Gastroesophageal sphincter (tissue), 3 donors: ENCODE results near the gene PRR14L.

Experiments
- CTCF ChIP-seq, 4 experiments: fragments of 200-600 bp in 2 of 4; fragments of 450-650 bp in 2 of 4; sonication (generic) in 1 of 4; IDR thresholded peaks; one replicate each; pipeline ENCODE4 v1.5.1; 2017 to 2019; ENCODE audit warnings: antibody characterized with exemption in 4 of 4, mild to moderate bottlenecking in 2 of 4, moderate library complexity in 2 of 4
- EP300 ChIP-seq: sonication (generic); formaldehyde crosslinking; IDR thresholded peaks from one replicate; pipeline ENCODE4 v1.6.1; 2017; ENCODE audit warnings: antibody characterized with exemption, mild to moderate bottlenecking
- POLR2A ChIP-seq, 2 donors: fragments of 450-650 bp; IDR thresholded peaks; one replicate each; pipeline ENCODE4 v1.6.1; 2017; ENCODE audit warnings: antibody characterized with exemption in 2 of 2, mild to moderate bottlenecking in 2 of 2, moderate library complexity in 1 of 2

GRCh38 chr22:31707519-31707918, 42.4 kb downstream of the PRR14L start:
- TF ChIP-seq CTCF (IDR thresholded peaks at IDR 0.05) (no peak), EP300 (no peak), POLR2A (IDR thresholded peaks at IDR 0.05) (no peak)
